GM10266 (cell line): ENCODE results near the gene FTO.

Source experiments
- DNase-seq: peaks from one replicate; pipeline ENCODE4 v3.0.0; 2012; ENCODE audit errors: extremely low spot score
- CTCF ChIP-seq: IDR thresholded peaks from 2 replicates; pipeline ENCODE4 v1.5.1; 2012; ENCODE audit warnings: mild to moderate bottlenecking, low read depth; ENCODE audit not compliant: control insufficient read depth, insufficient read depth; ENCODE audit errors: missing control alignments

FTO gene

GRCh38 chr16:53895433-53895832 lies 191.5 kb downstream of the FTO start:
- TF ChIP-seq CTCF, result no peak
- DNase-seq, result no peak

- no peak for DNase-seq
- TF ChIP-seq CTCF, result no peak
Measured at GRCh38 chr16:53895851-53896250, 191.9 kb downstream of the FTO start.

GRCh38 chr16:53896722-53897121 lies 192.8 kb downstream of the FTO start:
- no peak for TF ChIP-seq CTCF
- no peak for DNase-seq

GRCh38 chr16:53898993-53899392 lies 195.0 kb downstream of the FTO start:
- no peak for DNase-seq
- TF ChIP-seq CTCF, result no peak

- no peak for DNase-seq
- no peak for TF ChIP-seq CTCF
Measured at GRCh38 chr16:53899431-53899830, 195.5 kb downstream of the FTO start.

GRCh38 chr16:53900667-53901066 lies 196.7 kb downstream of the FTO start:
- DNase-seq, result no peak
- no peak for TF ChIP-seq CTCF

- no peak for TF ChIP-seq CTCF
Measured at GRCh38 chr16:53901408-53901807, 197.5 kb downstream of the FTO start.

More at GRCh38 chr16:53901408-53901807, 197.5 kb downstream of the FTO start:
- DNase-seq, result no peak
